ENCODE measurements around the gene FNDC11.
"Not testable (repeated sequence)": the region's sequence is repeated elsewhere in the genome, so short reads cannot be mapped to it uniquely, and the experiment has no call there.

The FNDC11 gene

DNA sequence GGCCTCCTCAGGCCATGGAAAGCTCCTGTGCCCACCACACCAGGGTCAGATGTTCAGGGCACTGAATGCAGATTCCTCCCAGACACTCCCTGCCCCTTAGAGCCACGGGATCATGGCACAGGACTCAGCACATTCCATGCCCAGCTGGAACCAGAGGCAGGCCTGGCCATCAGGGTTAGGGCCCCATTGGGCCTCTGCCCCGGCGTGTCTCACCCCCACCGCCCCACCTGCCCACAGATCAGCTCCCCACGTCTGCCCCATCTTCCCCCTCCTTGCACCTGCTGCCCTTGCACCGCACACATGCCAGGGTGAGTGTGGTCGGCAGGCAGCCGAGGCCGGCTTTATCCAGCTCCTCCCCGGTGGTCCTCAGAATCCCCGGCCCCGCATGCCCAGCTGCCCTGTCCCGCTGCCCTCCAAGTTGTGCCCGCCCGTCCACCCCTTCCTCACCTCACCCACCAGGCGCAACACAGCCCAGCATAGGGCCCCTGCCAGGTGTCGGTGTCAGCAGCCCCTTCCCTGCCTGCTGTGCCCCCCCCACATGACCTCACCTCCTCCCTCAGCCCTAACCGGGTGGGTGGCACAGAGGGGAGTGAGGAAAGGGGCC lies 4.2 kb upstream of the FNDC11 start:
- in situ Hi-C loops (cut with HindIII; ENCODE audit: low sequenced_read_pairs), result no loop called here

DNA sequence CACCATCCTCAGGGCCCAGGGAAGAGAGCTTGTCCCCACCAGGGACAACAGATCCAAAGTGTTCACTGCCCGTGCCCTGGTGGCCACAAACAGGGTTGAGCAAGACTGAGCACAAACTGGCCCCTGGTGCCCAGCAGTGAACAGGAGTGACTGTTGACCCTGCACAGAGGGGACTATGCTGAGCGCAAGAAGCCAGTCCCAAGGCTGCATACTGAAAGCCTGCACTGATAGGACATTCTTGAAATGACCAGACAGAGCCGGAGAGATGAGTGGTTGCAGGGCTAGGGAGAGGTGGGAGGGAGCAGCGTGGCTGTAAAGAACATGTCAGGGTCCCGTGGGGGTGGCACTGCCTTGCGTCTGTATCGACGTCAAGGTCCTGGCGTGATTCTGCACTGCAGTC lies 2.9 kb upstream of the FNDC11 start:
- in situ Hi-C loops (cut with HindIII; ENCODE audit: low sequenced_read_pairs), result no loop called here

DNA sequence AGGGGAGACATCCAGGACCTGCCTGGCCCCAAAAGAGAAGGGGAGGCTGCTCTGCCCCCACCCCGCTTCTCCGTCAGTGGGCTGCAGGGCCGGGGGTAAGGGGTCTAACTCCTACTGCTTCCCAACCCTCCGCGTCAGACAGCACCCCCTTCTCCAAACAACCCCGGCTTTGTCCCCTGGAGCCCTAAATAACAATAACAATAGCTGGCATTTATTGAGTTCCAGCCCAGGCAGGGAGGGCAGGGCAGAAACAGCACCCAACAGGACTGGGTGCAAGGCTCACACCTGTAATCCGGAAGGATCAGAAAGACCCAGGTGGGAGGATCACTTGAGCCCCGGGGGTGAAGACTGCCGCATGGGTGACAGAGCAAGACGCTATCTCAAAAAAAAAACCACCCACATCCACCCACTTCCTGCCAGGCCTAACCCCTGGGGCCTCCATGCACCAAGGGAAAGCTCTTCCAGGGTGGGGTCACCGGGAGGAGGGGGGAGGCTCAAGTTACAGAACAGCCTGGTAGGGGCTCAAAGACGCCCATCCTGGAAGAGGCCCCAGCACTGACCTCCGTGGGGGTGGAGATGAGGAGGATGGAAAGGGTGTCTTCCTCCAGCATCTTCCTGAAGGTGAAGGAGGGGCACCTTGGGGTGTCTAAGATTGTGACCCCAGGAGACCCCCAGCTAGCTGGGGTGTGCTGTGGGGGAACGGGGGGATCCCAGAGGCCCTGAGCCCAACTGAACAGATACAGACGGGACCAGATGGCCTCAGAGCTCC lies 1.3 kb upstream of the FNDC11 start:
- in situ Hi-C loops (cut with HindIII; ENCODE audit: low sequenced_read_pairs), result no loop called here

DNA sequence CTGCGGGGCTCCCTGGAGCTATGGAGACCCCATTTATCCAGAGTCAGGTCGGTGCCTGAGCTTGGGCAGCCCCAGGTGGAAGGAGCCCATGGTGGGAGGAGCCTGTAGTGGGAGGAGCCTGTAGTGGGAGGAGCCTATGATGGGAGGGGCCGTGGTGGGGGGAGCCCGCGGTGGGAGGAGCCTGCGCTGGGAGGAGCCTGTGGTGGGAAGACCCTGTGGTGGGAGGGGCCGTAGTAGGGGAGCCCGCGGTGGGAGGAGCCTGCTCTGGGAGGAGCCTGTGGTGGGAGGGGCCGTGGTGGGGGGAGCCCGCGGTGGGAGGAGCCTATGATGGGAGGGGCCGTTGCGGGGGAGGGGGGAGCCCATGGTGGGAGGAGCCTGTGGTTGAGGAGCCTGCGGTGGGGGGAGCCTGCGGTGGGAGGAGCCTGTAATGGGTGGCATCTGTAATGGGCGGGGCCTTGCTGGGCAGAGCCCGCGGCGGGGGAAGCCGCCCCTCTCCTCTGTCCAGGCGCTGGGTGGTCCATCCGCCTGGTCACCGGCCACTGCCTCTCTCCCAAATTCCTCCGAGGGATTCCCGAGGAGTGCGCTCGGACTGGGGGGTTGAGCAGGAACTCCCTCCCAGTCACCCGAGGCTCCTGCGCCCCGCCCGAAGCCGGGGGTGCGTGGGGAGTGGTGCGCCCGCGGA lies 567 bp upstream of the FNDC11 start:
- in situ Hi-C loops (cut with HindIII; ENCODE audit: low sequenced_read_pairs), result no loop called here

DNA sequence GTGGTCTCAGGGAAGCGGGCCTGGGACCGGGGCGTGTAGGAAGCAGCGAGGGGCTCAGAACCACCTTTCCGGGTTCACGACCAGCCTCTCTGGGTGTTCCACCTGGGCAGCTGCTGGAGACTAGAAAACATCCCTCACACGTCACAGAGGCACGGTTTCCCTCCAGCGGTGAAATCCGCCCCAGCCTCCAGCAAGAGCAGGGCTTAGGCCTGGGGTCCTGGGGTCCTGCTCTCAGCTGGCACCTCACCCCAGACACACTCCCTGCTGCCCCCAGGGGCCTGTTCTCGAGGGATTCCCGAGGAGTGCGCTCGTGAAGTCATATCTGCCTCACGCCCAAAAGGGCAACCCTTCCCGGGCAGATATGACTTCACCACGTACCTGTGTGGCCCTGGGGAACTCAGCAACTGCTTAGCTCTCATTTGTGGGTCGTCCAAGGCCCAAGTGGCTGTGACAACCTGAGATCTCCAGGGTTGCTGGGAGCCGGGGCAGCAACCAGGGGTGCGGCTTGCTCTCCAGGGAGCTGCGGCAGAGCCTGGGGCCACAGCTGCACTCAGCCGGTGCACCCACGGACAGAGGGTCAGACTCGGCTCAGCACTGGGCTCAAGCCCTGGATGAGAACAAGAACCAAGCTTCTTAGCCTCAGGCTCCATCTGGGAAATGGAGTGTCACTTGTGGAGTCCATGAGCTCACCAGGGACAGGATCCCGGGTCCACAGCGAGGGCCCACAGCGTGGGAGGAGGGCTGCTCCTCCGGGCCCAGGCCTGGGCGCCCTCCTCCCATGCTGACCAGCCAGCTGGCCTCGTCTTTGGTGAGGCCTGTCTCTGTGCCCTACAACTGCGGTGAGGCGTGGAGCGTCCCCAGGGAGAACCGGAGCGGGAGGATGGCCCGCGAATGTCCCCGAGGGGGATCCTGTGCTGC lies 661 bp downstream of the FNDC11 start:
- in situ Hi-C loops (cut with HindIII; ENCODE audit: low sequenced_read_pairs), result no loop called here

DNA sequence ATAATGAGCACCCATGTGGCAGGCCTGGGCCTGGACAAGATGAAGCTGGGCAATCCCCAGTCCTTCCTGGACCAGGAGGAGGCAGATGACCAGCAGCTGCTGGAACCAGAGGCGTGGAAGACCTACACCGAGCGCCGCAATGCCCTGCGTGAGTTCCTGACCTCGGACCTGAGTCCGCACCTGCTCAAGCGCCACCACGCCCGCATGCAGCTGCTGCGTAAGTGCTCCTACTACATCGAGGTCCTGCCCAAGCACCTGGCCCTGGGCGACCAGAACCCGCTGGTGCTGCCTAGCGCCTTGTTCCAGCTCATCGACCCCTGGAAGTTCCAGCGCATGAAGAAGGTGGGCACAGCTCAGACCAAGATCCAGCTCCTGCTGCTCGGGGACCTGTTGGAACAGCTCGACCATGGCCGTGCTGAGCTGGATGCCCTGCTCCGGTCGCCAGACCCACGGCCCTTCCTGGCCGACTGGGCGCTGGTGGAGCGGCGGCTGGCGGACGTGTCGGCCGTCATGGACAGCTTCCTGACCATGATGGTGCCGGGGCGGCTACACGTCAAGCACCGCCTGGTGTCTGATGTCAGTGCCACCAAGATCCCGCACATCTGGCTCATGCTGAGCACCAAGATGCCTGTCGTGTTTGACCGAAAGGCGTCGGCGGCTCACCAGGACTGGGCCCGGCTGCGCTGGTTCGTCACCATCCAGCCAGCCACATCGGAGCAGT lies 1.9 kb downstream of the FNDC11 start:
- in situ Hi-C loops (cut with HindIII; ENCODE audit: low sequenced_read_pairs), result no loop called here

DNA sequence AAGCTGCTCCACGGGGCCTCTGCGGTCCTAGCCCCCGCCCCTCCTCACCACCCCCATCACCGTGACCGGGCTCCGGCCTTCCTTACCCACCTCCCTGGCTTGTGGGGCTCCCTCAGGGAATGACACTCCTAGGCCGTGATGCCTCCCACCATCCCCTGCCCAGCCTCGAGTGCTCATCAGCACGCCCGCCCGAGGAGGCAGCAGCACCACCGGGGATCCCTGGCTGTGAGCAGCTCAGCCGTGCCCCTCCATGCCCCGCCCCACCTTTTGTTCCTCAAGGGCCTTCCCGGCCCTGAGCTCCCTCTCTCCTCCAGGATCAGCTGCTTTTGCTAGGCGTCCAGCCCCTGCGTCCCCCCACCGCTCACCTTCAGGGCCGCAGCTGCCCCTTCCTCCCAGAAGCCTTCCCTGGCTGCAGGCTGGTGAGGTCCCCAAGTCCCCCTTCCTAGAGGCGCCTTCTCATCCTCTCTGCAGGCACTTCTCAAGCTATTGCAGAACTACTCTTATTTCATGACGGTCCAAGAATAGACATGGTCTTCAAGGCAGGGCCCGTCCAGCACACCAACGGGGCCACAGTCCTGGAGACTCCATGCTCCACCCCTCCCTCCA lies 3.0 kb downstream of the FNDC11 start:
- in situ Hi-C loops (cut with HindIII; ENCODE audit: low sequenced_read_pairs), result no loop called here

DNA sequence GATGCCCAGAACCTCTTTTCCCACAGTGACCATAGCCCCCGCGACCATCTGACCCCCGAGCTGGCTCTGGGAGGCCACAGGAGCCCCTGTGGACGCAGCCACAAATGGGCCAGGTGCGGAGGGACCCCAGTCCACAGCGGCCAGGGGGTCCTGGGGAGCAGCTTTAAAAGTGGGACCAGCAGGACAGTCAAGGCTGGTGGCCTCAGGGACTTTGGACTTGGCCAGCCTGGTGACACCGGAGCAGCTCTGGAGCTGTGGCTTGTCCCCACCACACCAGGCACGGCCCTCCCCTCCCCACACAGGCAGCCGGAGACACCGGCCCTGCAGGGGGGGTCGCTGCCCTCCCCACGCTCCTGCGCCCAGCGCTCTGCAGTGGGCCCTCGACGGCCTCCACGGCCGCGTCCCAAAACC lies 3.5 kb downstream of the FNDC11 start:
- in situ Hi-C loops (cut with HindIII; ENCODE audit: low sequenced_read_pairs), result no loop called here

DNA sequence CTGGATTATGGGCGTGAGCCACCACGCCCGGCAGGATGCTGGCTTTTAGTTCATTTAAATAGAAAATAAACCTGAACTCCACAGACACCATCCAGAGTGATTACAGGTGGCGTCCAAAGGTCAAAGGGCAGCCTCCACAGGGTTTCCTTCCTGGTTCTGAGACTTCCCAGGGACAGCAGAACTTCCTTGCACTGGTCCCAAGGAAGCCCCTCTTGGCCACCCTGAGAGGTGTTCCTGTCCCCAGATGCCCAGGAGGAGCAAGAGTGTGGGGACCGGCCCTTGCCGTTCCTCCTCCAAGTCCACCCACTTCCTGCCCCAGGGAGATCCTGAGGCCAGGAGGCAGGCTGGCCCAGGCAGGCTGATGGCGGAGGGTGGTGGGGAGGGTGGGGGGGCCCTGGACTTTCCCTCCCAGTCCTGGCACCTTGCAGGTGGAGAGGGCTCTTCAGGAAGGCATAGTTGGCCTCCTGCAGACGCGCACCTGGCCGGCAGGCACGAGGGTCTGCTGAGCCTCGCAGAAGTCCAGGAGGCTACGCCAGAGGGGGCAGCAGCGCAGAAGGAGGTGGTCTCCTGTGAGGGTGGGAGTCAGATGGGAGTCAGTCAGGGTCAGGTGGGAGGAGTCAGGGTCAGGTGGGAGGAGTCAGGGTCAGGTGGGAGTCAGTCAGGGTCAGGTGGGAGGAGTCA lies 5.0 kb downstream of the FNDC11 start:
- in situ Hi-C loops (cut with HindIII; ENCODE audit: low sequenced_read_pairs), result no loop called here

DNA sequence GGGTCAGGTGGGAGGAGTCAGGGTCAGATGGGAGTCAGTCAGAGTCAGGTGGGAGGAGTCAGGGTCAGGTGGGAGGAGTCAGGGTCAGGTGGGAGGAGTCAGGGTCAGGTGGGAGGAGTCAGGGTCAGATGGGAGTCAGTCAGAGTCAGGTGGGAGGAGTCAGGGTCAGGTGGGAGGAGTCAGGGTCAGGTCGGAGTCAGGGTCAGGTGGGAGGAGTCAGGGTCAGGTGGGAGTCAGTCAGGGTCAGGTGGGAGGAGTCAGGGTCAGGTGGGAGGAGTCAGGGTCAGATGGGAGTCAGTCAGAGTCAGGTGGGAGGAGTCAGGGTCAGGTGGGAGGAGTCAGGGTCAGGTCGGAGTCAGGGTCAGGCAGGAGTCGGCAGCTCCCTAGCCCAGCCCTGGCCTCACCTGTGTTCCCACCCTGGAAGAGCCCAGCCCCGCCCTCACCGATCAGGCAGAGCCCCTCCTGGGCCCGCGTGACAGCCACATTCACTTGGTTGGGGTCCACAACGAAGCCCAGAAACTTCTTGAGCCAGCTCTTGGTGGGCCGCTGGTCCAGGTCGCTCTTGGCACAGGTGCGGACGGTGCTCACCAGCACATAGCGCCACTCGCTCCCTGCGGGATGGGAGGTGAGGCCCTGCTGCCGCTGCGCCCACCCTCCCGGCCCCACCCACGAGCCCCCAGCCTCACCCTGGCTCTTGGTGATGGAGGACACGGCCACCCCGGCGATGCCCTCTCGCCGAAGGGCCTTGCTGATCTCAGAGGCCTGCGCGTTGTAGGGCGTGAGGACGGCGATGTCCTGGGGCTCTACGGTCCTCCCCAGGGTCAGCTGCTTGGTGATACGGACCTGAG lies 5.8 kb downstream of the FNDC11 start:
- in situ Hi-C loops (cut with HindIII; ENCODE audit: low sequenced_read_pairs), result not testable (repeated sequence)

DNA sequence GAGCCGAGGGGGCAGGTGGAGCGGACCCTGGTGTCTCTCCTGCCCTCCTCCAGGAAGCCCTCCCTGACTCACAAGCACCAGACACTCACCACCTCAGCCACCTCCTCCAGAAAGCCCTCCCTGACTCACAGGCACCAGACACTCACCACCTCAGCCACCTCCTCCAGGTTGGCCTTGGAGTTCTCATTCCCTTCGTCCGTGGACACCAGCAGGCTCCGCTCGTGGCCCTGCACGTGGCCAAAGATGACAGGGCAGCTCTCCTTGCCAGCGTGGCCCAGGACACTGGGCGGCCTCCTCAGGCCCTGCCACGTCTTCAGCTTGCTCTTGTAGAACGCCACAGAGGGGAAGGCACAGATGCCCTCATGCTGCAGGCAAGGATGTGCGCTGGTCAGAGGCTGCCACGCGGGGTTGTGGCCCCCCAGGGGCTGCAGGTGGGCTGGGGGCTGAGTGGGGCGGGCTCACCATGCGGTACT lies 6.4 kb downstream of the FNDC11 start:
- in situ Hi-C loops (cut with HindIII; ENCODE audit: low sequenced_read_pairs), result no loop called here

DNA sequence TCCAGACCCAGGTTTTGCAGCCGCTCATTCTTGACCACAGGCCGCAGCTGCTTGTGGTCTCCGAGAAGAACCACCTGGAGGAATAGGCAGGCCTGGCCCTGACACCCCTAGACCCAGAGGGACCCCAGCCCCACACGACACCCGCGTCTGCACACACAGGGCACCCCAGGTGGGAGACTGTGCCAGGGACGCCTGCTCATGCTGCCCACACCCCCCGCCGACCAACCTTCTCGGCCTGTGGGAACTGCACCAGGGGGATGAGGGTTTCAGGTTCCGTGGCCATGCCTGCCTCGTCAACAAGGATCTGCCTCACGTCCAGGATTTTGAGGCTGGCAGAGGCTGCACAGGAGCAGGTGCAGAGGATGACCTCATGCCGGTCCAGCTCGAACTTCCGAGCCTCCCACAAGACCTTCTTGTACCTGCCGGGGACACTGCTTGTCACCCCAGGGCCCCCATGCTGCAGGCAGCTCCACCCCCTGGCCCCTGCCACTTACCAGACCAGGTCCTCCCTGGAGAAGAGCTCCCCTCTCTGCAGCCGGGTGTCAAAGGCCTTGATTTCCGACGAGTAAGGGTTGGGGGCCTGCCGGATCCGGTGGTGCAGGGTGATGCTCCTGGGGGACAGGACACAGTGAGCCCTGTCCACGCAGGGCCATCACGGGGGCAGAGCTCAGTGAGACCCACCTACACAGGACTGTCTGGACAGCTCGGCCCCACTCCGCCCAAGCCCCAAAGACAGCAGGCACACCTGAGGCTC lies 7.1 kb downstream of the FNDC11 start:
- in situ Hi-C loops (cut with HindIII; ENCODE audit: low sequenced_read_pairs), result no loop called here

DNA sequence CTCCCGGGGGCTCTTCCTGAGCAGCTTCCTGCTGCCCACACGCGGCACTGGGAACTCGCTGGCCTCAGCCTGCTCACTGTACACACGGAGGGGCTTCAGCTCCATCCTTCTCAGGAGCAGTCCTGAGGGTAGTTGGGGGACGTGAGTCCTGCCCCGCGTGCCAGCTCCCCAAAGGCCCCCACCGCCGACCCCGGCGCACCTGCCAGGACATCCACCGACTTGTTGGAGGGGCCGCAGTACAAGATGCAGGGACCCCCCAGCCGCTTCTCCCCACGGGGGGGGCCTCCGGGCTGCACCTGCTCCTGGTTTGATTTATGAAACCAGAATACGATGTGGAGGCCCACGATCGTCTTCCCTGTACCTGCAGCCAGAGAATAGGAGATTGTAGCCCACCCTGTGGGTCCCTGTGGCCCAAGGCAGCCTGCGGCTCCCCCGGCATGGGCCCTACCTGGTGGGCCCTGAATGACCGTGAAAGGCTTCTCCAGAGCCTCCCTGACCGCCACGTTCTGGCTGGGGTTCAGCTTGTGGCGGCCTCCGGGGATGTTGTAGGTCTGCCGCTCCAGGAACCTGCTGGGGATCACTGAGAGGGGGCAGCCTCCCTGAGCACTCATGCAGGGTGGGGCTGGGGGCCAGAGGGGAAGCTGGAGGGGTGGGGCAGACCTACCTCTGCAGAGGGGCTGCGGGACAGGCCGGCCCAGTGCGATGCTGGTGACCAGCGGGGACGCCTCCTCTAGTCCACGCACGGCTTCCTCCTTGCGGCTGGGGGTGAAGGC lies 7.9 kb downstream of the FNDC11 start:
- in situ Hi-C loops (cut with HindIII; ENCODE audit: low sequenced_read_pairs), result no loop called here

DNA sequence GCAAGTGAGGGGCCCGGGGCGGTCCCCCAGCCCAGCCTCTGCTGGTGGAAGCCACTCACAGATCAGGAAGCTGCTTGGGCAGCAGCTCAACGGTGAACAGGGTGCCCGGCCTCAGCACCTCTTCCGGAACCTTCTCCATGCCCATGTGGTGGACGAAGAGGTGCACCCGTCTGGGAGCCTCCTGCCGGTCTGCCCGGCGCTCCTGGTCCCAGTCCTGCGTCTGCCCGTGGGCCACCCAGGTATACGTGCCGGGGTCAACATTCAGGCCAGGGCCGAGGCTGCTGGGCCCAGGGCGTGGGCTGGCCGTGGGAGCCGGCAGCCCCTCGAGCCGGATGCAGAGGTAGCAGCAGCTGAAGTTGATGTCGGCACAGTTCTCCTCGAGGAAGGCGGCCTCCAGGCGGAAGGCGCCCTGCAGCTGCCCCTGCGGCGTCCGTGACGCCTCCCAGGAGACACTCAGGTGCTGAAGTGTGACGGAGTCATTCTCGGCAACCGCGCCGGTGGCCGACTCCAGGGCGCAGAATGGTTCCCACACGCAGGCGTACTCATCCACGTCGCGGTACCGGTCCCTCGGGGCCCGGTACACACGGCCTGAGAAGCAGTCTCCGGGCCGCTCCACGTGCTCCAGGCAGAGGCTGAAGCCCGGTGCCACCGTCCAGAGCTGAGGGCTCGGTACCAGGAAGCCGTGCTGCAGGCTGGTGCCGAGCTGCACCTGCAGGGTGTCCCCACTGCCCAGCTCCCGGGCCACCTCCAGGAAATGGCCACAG lies 8.7 kb downstream of the FNDC11 start:
- in situ Hi-C loops (cut with HindIII; ENCODE audit: low sequenced_read_pairs), result no loop called here

DNA sequence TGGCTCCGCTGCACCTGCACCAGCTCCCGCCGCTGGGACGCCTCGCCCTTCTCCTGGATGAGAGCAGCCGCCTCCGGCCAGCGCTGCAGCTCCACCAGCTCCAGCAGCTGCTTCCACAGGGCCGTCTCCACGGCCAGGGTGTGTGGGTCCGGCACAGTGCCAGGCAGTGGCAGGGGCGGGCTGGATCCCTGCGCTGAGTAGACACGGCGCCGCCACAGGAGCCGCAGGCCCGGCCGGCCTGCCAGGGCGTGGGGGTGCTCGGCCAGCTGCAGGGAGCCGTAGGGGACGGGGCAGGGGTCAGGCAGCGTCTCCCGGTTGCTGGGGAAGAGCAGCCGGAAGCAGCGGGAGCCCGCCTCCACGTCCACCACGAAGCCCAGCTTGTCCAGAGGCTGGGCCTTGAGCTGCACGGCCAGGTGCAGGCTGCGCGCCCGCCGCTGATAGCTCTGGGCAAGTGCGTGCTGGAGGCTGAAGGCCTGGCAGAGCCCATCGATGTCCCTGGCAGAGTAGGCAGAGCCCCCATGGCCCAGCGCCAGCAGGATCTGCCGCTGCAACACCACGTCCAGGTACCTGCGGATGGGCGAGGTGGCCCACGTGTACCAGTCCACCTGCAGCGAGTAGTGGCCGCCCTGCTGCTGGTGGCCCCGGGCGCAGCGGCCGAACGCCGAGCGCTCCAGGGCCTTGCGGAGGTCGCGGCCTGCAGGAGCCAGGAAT lies 9.4 kb downstream of the FNDC11 start:
- in situ Hi-C loops (cut with HindIII; ENCODE audit: low sequenced_read_pairs), result no loop called here

Measured in endothelial cell of hepatic sinusoid (primary cell).